Glomerular visceral epithelial cell (primary cell): ENCODE data around the gene NUDT3.
"Not testable (repeated sequence)": the region's sequence is repeated elsewhere in the genome, so short reads cannot be mapped to it uniquely, and the experiment has no call there.

Source experiments
- DNase-seq: peaks from one replicate; pipeline ENCODE4 v3.0.0-alpha.2; 2016; ENCODE audit errors: extremely low spot score

The NUDT3 gene

GRCh38 chr6:34370361-34370760, 22.1 kb downstream of the NUDT3 start:
- no peak for DNase-seq

DNA sequence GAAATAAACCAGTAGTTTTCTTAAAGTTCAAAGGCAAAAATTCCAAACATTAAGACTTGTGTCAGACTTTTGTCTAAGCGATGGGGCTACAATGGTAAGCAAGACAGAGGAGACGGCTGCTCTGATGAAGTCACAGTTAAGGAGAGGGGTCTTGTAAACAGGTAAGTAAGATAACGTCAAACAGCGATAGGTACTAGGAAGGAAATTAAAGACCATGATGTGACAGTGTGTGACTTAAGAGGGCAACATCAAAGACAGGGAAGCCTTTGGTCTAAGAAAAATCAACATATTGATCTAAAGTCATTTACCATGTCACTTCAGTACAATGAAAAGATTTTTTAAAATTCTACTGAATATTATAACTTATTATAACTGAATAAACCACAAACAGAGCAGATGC, 23.1 kb downstream of the NUDT3 start:
- DNase-seq, result no peak

DNA sequence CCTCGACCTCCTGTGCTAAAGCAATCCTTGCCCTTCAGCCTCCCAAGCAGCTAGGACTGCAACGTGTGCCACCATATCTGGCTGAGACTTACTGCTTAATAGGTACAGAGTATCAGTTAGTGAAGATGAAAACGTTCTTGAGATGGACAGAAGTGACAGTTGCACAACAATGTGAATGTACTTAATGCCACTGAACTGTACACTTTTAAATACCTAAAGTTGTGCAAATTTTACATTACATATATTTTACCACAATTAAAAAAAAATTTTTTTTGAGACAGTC, 25.9 kb downstream of the NUDT3 start:
- peak; percentile 5 for DNase-seq

GRCh38 chr6:34365781-34366638, 26.5 kb downstream of the NUDT3 start:
- peak; percentile 71 for DNase-seq

DNA sequence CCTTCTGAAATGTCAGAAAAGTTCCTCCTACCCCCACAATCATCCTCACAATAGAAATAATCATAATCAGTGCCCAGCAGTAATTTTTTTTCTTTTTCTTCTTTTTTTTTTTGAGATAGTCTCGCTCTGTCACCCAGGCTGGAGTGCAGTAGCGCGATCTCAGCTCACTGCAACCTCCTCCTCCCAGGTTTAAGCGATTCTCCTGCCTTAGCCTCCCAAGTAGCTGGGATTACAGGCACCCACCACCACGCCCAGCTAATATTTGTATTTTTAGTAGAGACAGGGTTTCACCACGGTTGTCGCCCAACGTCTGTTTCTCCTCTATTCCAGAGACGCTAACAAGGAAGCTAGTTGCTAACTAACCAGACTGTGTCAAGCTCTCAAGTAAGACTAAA, 28.8 kb downstream of the NUDT3 start:
- DNase-seq, result not testable (repeated sequence)

GRCh38 chr6:34362909-34363680, 29.4 kb downstream of the NUDT3 start:
- no peak for DNase-seq

GRCh38 chr6:34362176-34362575, 30.3 kb downstream of the NUDT3 start:
- DNase-seq, result no peak

GRCh38 chr6:34360556-34360955, 31.9 kb downstream of the NUDT3 start:
- no peak for DNase-seq

DNA sequence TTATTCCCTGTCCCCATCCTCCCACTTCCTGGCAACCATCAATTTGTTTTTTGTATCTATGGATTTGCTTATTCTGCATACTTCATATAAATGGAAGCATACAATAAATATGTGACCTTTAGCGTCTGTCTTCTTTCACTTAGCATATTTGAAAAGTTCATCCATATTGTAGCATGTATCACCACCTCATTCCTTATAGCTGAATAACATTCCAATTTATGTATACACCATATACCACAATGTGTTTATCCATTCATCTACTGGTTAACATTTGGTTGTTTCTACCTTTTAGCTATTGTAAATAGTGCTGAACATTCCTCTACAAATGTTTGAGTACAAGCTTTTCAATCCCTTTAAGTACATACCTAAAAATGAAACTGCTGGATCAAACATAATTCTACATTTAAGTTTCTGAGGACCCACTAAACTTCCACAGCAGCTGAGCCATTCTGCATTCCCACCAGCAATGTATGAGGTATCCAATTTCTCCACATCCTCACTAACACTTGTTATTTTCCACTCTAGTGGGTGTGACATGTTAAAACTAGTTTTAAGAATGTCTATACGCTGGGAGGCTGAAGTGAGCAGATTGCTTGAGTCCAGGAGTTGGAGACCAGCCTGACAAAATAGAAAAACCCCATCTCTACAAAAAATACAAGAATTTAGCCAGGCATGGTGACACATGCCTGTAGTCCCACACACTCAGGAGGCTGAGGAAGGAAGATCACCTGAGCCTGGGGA, 32.9 kb downstream of the NUDT3 start:
- DNase-seq, result peak; percentile 12

GRCh38 chr6:34358389-34358905, 34.0 kb downstream of the NUDT3 start:
- DNase-seq, result peak; percentile 45

DNA sequence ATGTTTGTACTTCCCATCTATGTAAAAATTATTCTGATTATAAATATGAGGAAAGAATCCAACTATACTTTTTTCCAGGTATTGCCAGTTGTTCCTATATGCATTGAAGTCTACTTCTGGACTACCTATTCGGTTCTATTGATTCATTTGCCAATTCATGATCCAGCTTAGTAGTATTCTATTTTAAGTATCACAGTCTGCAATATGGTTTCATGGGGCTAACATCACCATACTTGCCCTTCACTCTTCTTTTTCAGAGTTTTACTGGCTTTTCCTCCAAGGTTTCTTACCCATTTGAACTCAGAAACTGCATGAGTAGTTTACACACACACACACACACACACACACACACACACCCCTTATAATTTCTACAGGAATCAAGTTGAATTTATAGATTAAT, 34.5 kb downstream of the NUDT3 start:
- no peak for DNase-seq

GRCh38 chr6:34355889-34356288, 36.6 kb downstream of the NUDT3 start:
- DNase-seq, result no peak

GRCh38 chr6:34354230-34354629, 38.2 kb downstream of the NUDT3 start:
- DNase-seq, result not testable (repeated sequence)

DNA sequence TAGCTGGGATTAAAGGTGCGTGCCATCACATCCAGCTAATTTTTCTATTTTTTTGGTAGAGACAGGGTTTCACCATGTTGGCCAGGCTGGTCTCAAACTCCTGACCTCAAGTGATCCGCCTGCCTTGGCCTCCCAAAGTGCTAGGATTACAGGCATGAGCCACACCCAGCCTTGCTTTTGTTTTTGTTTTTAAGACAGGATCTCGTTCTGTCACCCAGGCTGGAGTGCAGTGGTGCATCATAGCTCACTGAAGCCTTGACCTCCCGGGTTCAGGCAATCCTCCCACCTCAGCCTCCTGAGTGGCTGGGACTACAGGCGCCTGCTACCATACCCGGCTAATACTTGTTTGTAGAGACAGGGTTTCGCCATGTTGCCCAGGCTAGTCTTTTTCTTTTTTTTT, 38.9 kb downstream of the NUDT3 start:
- DNase-seq, result not testable (repeated sequence)

- DNase-seq, result no peak
Measured at GRCh38 chr6:34352305-34352937, 40.0 kb downstream of the NUDT3 start.

DNA sequence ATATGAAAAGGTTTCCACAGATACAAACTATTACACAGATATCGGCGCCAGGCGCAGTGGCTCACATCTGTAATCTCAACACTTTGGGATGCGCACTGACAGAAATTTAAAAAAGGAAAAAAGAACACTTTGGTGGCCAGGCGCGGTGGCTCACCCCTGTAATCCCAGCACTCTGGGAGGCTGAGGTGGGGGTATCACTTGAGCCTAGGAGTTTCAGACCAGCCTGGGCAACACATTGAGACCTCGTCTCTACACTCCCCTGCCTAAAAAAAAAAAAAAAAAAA, 41.6 kb downstream of the NUDT3 start:
- no peak for DNase-seq

DNA sequence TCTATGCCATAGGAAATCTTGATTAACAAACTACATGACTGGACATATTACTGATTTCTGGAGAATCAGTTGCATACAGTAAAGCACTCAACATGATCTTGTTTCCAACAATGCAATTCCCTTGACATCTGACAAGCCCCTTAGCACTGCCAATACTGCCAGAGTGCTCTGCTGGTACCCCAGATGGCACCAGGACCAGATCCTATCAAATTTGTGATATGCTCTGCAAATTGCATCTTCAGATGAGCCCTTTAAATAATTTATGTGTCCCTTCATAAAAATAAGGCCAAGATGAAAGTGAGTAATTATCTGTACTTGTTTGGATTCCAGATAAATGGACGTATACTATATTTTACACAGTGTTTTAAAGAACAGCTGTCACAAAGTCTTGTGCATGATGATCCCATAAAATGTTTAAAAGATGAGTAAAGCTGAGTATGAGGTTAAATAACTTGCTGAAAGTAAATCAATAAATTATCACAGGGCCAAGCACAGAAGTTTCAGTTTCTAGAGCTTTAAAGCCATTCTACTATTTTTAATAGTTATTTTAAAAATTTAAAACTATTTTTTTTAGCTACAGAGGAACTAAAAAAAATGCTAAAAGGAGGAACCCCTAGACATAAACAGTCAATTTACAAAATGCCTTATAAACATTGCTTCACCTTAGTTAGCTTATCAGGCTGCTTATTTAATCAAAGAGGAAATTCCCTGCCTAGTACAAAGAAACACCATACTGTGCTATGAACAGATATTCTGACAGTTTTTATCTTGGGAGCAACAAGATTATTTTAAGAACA, 42.1 kb downstream of the NUDT3 start:
- no peak for DNase-seq

DNA sequence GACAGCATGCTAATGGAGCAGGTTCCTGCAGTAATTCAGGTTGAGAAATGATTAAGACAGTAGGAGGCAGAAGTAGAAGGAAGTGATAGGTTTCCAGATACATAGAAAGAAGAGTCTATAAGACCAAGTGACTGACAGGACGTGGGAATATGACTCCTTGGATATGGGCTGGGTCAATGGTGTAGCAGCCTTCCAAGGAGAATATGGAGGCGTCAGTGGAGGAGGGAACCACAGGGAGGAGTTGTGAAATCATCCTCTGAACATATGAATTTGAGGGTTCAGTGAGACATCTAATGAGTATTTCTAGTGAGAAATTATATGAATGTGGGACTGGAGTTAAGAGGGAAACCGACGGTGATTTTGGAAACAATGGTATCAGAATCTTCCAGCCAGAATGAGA, 43.3 kb downstream of the NUDT3 start:
- DNase-seq, result no peak

DNA sequence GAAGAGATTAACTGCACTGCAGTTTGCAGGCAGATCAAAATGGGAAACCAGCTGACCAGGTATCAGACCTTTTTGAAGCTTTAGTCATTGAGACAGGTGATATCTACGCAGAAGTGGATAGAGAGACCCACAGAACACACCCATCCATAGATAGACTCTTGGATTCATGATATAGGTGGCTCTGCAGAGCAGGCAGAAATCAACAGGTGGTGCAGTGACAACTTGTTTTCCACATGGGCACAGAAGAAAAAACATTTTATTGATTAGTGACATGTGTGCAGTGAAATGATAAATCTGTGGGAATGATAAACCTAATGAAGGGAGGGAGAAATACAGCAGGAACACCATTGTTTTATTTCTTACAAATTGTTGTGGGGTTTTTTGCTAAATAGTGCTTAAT, 45.2 kb downstream of the NUDT3 start:
- no peak for DNase-seq

DNA sequence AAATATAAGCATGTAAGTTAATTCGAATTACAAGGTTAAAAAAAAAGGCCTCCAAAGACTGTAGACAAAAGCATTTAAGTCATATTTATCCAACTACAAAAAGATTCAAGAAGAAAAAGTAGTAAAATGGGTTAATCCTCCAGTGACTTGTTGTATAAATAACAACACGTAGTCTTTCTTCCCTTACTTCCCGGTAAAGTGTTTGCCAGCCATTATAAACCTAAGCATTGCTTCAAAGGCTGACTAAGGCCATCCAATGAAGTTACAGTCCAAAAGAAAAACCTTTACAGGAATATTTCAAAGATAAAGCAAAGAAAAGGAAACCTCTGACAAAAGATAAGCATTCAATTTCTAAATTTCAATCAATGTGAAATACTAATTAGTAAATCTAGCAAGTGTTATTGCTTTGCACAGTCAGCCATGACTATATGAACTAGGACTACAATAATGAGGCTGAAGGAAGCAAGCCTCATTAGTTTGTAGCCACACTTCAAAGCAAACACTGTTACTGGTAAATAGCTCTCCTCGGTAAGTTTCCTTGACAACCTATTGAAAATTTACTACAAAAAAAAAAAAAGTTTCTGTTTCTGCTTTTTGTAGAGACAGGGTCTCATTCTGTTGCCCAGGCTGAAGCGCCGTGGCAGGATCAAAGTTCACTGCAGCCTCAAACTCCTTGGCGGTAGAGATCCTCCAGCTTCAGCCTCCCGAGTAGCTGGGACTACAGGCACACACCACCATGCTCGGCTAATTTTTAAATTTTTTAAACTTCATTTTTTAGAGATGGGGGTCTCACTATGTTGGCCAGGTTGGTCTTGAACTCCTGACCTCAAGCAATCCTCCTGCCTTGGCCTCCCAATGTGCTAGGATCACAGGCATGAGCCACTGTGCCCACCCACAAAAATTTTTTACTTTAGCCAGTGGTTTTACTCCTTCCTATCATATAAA, 46.0 kb downstream of the NUDT3 start:
- no peak for DNase-seq
